ENCODE results near the gene PTGFRN. TPM values are rescaled to one million over a fixed set of nuclear protein-coding genes. Genes with fewer than 3 reads are reported as not detected.
"Not testable (repeated sequence)": the region's sequence is repeated elsewhere in the genome, so short reads cannot be mapped to it uniquely, and the experiment has no call there.

PTGFRN gene
- 1 to 10 TPM in 1 of 2 experiments, under 1 TPM in 1; 0.79 to 1.3 TPM for total RNA-seq

DNA sequence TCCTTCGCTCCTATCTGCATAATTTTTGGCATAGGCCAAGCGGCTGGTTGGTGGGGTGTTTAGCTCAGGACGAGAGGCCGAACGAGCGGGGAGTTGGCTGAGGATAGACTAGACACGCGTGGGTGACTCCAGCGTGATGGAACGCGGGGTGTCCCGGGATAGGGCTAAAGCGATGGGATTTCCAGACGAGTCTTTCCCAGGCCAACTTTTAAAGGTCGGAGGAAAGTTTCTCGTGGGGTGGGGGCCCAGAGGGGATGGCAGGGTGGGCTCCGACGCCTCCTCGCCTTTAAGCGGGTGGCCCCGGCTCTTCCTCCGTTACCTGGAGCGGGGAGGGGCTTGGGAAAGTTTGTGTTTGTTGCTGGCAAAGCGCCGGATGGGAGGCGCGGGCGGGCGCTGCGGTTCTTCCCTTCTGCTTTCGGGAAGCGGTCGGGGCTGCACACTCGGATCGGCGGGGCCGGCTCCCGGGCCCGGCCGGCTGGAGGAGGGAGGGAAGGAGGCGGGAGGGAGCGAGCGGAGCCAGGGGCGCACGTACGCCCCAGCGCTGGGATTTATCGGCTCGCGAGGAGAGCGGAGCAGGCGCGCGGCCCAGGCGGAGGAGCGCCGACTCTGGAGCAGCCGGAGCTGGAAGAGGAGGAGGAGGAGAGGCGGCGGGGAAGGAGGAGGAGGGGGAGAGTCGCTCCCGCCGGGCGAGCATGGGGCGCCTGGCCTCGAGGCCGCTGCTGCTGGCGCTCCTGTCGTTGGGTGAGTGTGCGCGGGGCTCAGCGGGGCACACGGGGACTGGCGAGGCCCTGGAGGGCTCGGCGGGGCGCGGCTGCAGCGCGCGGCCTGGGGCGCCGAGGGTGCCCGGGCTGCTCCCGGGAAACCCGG, at the start of gene PTGFRN:
Gene PTGFRN (plus strand): TSS at position 405 of the 867 bp plus-strand sequence. CDS start 288 bp downstream, at position 693.
- H3K27ac Mint-ChIP-seq: no peak within 1 kb of the TSS
- ChIA-PET CTCF (interaction anchor here (0.6 kb wide), 1 partner anchor 712 kb away, joined by 3 read pairs; no protein-coding TSS in a partner anchor), POLR2A (interaction anchor here (0.6 kb wide), 2 partner anchors 146 to 180 kb away, joined by 3 to 7 read pairs; no protein-coding TSS in a partner anchor)
- H3K4me1 Mint-ChIP-seq: peaks cover 6% of the 10 kb centered on the region
- no peaks in the 10 kb centered on the region for H3K36me3 Mint-ChIP-seq (ENCODE audit: low read depth)
- peak within 1 kb of the TSS; percentile 67 for H3K4me3 Mint-ChIP-seq
- no peak for DNase-seq
- H3K27me3 Mint-ChIP-seq: peaks cover 8% of the 10 kb centered on the region
- H3K9me3 Mint-ChIP-seq: no peaks in the 10 kb centered on the region

DNA sequence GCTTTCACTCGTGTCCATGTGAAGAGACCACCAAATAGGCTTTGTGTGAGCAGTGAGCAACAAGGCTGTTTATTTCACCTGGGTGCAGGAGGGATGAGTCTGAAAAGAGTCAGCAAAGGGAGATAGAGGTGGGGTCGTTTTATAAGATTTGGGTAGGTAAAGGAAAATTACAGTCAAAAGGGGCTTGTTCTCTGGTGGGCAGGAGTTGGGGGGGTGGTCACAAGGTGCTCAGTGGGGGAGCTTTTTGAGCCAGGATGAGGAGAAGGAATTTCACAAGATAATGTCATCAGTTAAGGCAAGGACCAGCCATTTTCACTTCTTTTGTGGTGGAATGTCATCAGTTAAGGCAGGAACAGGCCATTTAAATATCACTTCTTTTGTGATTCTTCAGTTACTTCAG, 49.5 kb upstream of the PTGFRN start:
- DNase-seq; H3K36me3 Mint-ChIP-seq (ENCODE audit: low read depth); H3K27me3 Mint-ChIP-seq; H3K4me3 Mint-ChIP-seq; H3K4me1 Mint-ChIP-seq; POLR2A ChIA-PET; H3K9me3 Mint-ChIP-seq; H3K27ac Mint-ChIP-seq: not testable (repeated sequence)
- CTCF ChIA-PET: interaction anchor here (0.6 kb wide), 1 partner anchor 32 kb away, joined by 6 read pairs; no protein-coding TSS in a partner anchor

DNA sequence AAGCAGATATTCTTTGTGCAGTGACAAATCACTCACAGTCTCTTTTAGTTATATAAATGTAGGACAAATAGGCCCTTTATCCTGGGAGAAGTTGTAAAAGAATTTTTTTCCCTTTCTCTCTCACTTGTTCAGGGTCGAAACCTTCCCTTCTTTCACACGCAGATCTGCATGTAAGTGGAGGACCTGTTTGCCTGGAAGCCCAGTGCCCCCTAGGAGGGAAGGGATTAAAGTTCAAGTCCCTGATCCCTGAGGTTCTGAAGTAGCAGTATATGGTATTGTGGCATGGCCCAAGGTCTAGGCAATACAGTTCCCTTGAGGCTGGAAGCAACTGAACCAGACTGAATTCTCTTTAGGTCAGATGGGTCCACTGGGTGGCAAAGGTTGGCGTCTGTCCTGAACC, 48.6 kb upstream of the PTGFRN start:
- Mint-ChIP-seq H3K36me3 (ENCODE audit: low read depth) (no peaks in the 10 kb centered on the region), H3K27ac (no peak overlapping the region), H3K9me3 (no peaks in the 10 kb centered on the region), H3K4me1 (no peaks in the 10 kb centered on the region), H3K4me3 (no peak overlapping the region), H3K27me3 (no peaks in the 10 kb centered on the region)
- no peak for DNase-seq
- ChIA-PET POLR2A (no interaction called here), CTCF (interaction anchor here (0.6 to 0.7 kb wide), 2 partner anchors 34 to 124 kb away, joined by 3 to 4 read pairs; no protein-coding TSS in a partner anchor)

DNA sequence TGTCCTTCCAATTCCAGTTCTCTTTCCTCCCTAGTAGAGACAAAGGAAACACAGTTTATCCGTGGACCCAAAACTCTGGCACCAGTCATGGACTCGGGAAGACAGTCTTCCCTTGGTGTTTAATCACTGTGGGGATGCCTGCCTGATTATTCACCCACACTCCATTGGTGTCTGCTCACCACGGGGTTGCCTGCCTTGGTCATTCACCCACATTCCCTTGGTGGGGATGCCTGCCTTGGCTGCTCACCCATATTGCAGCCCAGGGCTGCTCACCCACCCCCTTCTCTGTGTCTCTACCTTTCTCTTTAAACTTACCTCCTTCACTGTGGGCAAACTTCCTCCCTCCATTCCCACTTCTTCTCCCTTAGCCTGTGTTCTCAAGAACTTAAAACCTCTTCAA, 46.7 kb upstream of the PTGFRN start:
- H3K27me3 Mint-ChIP-seq; DNase-seq; POLR2A ChIA-PET; CTCF ChIA-PET; H3K27ac Mint-ChIP-seq; H3K4me1 Mint-ChIP-seq; H3K9me3 Mint-ChIP-seq; H3K4me3 Mint-ChIP-seq; H3K36me3 Mint-ChIP-seq (ENCODE audit: low read depth): not testable (repeated sequence)

DNA sequence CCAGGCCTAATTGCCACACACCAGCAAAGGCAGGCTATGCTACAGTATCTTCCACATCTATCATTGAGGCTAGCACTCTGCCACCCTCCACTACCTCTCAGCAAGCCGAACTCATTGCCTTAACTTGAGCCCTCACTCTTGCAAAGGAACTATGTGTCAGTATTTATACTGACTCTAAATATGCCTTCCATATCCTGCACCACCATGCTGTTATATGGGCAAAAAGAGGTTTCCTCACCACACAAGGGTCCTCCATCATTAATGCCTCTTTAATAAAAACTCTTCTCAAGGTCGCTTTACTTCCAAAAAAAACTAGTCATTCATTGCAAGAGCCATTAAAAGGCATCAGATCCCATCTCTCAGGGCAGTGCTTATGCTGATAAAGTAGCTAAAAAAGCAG, 43.2 kb upstream of the PTGFRN start:
- DNase-seq; H3K27ac Mint-ChIP-seq; CTCF ChIA-PET; H3K4me1 Mint-ChIP-seq; H3K27me3 Mint-ChIP-seq; H3K9me3 Mint-ChIP-seq; H3K4me3 Mint-ChIP-seq; POLR2A ChIA-PET; H3K36me3 Mint-ChIP-seq (ENCODE audit: low read depth): not testable (repeated sequence)

DNA sequence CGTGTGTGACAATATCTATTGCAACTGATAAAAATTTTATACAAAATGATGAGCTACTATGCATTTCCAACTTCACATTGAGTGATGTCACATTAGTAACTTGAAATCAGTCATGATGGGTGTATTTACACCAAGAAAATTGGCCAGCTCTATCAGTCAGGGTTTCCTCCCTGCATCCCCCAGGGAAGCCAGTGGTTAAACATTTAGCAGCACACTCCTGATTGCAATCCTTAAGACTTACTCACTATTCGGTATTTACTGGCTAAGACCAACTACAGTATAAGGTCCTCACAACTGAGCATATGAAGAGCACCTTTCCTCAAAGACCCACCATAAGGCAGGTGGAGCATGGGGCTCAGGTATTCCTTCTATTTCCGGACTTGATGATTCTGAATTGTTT, 41.3 kb upstream of the PTGFRN start:
- Mint-ChIP-seq H3K4me3 (no peak overlapping the region), H3K36me3 (ENCODE audit: low read depth) (peaks cover 2% of the 10 kb centered on the region), H3K4me1 (no peaks in the 10 kb centered on the region), H3K9me3 (peaks cover 7% of the 10 kb centered on the region), H3K27me3 (no peaks in the 10 kb centered on the region), H3K27ac (no peak overlapping the region)
- ChIA-PET POLR2A (no interaction called here), CTCF (no interaction called here)
- no peak for DNase-seq

DNA sequence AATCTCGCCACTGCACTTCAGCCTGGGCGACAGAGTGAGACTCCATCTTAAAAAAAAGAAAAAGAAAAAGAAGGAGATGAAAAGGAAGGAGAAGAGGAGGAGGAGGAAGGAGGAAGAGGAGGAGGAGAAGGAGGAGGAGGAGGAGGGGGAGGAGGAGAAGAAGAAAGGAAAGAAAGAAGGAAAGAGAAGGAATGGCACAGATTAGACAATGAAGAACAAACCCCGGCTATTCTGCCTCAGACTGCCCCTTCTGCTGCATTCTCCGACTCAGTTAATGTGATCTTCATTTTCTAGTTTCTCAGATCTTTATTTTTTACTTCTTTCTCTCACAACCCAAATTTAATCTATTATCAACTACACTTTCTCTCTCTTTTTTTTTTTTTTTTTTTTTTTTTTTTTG, 40.1 kb upstream of the PTGFRN start:
- H3K27me3 Mint-ChIP-seq: no peaks in the 10 kb centered on the region
- ChIA-PET CTCF (no interaction called here), POLR2A (no interaction called here)
- peaks cover 8% of the 10 kb centered on the region for H3K4me1 Mint-ChIP-seq
- no peak overlapping the region for H3K4me3 Mint-ChIP-seq
- no peak overlapping the region for H3K27ac Mint-ChIP-seq
- H3K9me3 Mint-ChIP-seq: peaks cover 7% of the 10 kb centered on the region
- DNase-seq: no peak
- peaks cover 2% of the 10 kb centered on the region for H3K36me3 Mint-ChIP-seq (ENCODE audit: low read depth)

GRCh38 chr1:116870300-116870699, 39.4 kb upstream of the PTGFRN start:
- peaks cover 12% of the 10 kb centered on the region for H3K4me1 Mint-ChIP-seq
- CTCF ChIA-PET: no interaction called here

DNA sequence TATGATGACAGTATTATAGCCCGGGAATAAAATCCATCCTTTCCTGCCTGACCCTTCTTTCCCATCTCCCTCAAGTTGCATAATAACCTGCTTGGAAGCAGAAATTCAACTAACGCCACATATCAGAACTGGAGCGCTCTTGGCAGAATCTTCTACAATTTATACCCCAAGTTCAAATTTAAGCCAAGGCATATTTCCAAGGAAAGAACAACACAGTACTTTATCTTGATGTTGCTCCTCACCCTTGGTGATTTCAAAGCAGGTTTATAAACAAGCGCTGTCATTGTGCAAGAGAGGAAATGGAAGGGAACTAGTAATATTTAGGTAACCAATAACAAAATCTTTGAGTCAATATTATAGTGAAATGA, 38.0 kb upstream of the PTGFRN start:
- POLR2A ChIA-PET: no interaction called here
- CTCF ChIA-PET: interaction anchor here (0.6 kb wide), 1 partner anchor 189 kb away, joined by 4 read pairs; no protein-coding TSS in a partner anchor

More at GRCh38 chr1:116870300-116870699, 39.4 kb upstream of the PTGFRN start:
- POLR2A ChIA-PET: no interaction called here
- Mint-ChIP-seq H3K27ac (no peak overlapping the region), H3K27me3 (no peaks in the 10 kb centered on the region), H3K9me3 (peaks cover 7% of the 10 kb centered on the region), H3K4me3 (no peak overlapping the region), H3K36me3 (ENCODE audit: low read depth) (peaks cover 2% of the 10 kb centered on the region)
- DNase-seq: no peak

GRCh38 chr1:116873680-116874271, 35.9 kb upstream of the PTGFRN start:
- Mint-ChIP-seq H3K27me3 (no peaks in the 10 kb centered on the region), H3K4me1 (peaks cover 17% of the 10 kb centered on the region), H3K9me3 (peaks cover 7% of the 10 kb centered on the region), H3K36me3 (ENCODE audit: low read depth) (peaks cover 2% of the 10 kb centered on the region), H3K4me3 (no peak overlapping the region), H3K27ac (no peak overlapping the region)
- POLR2A ChIA-PET: no interaction called here
- CTCF ChIA-PET: interaction anchor here (1.2 kb wide), 1 partner anchor 136 kb away, joined by 3 read pairs; no protein-coding TSS in a partner anchor
- DNase-seq: no peak

More for the DNA sequence above, 38.0 kb upstream of the PTGFRN start:
- Mint-ChIP-seq H3K4me3 (no peak overlapping the region), H3K36me3 (ENCODE audit: low read depth) (peaks cover 2% of the 10 kb centered on the region), H3K27ac (no peak overlapping the region), H3K27me3 (no peaks in the 10 kb centered on the region), H3K4me1 (peaks cover 17% of the 10 kb centered on the region), H3K9me3 (peaks cover 7% of the 10 kb centered on the region)
- DNase-seq: no peak

GRCh38 chr1:116874733-116875249, 34.9 kb upstream of the PTGFRN start:
- peaks cover 17% of the 10 kb centered on the region for H3K4me1 Mint-ChIP-seq
- H3K36me3 Mint-ChIP-seq (ENCODE audit: low read depth): peaks cover 2% of the 10 kb centered on the region
- no peaks in the 10 kb centered on the region for H3K27me3 Mint-ChIP-seq
- H3K9me3 Mint-ChIP-seq: peaks cover 7% of the 10 kb centered on the region
- H3K4me3 Mint-ChIP-seq: no peak overlapping the region
- ChIA-PET CTCF (interaction anchor here (0.6 to 1.7 kb wide), 3 partner anchors 22 to 137 kb away, joined by 3 to 4 read pairs (median 3); no protein-coding TSS in a partner anchor), POLR2A (interaction anchor here (1.0 kb wide), 1 partner anchor 48 kb away, joined by 3 read pairs; no protein-coding TSS in a partner anchor)
- no peak for DNase-seq
- H3K27ac Mint-ChIP-seq: no peak overlapping the region

DNA sequence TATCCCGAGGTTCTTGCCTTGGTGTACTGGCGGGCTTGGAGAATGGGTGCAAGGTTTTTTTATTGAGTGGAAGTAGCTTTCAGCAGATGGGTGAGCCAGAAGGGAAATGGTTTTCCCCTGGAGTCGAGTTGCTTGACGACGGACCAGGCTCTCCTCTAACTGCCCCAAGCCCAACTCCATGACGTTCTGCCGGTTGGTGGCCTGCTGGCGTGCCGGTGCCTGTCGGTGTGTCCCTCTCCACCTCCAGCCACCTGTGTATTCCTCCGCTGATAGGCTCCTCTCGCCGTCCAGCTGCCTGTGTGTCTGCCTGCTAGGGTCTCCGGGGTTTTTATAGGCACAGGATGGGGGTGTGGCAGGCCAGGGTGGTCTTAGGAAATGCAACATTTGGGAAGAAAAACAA, 34.3 kb upstream of the PTGFRN start:
- Mint-ChIP-seq H3K27me3 (no peaks in the 10 kb centered on the region), H3K4me1 (peaks cover 17% of the 10 kb centered on the region), H3K9me3 (peaks cover 7% of the 10 kb centered on the region), H3K27ac (no peak overlapping the region), H3K4me3 (no peak overlapping the region), H3K36me3 (ENCODE audit: low read depth) (peaks cover 2% of the 10 kb centered on the region)
- no peak for DNase-seq
- ChIA-PET CTCF (interaction anchor here (1.7 kb wide), 1 partner anchor 37 kb away, joined by 4 read pairs; no protein-coding TSS in a partner anchor), POLR2A (no interaction called here)

DNA sequence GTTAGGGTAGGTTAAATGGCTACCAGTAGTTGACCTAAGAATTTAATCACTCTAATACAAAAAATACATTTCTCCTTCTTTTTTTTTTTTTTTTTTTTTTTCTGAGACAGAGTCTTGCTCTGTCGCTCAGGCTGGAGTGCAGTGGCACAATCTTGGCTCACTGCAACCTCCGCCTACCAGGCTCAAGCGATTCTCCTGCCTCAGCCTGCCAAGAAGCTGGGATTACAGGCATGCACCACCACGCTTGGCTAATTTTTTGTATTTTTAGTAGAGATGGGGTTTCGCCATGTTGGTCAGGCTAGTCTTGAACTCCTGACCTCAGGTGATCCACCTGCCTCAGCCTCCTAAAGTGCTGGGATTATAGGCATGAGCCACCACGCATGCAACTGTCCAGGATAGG, 33.8 kb upstream of the PTGFRN start:
- H3K36me3 Mint-ChIP-seq (ENCODE audit: low read depth); H3K9me3 Mint-ChIP-seq; H3K27ac Mint-ChIP-seq; H3K4me3 Mint-ChIP-seq; POLR2A ChIA-PET; DNase-seq; H3K27me3 Mint-ChIP-seq: not testable (repeated sequence)
- H3K4me1 Mint-ChIP-seq: peaks cover 17% of the 10 kb centered on the region
- CTCF ChIA-PET: interaction anchor here (1.7 kb wide), 1 partner anchor 36 kb away, joined by 4 read pairs; no protein-coding TSS in a partner anchor
